Duodenal mucosa (tissue), 2 donors: ENCODE results near the gene BSCL2.

Experiments used
- H3K27ac ChIP-seq: one replicate; pipeline ENCODE4 v1.7.0; 2013; ENCODE audit warnings: low read depth, low read length
- H3K27me3 ChIP-seq, 2 donors: one replicate each; pipeline ENCODE4 v1.7.0; 2013; ENCODE audit warnings: low read length in 2 of 2, control low read depth in 1 of 2; ENCODE audit not compliant: insufficient read depth in 2 of 2, control insufficient read depth in 1 of 2
- H3K36me3 ChIP-seq, 2 donors: one replicate each; pipeline ENCODE4 v1.7.0; 2013; ENCODE audit warnings: low read length in 2 of 2, control low read depth in 1 of 2; ENCODE audit not compliant: insufficient read depth in 2 of 2, control insufficient read depth in 1 of 2
- H3K4me1 ChIP-seq, 2 donors: one replicate each; pipeline ENCODE4 v1.7.0; 2013; ENCODE audit warnings: low read length in 2 of 2, control low read depth in 1 of 2; ENCODE audit not compliant: insufficient read depth in 2 of 2, control insufficient read depth in 1 of 2
- H3K4me3 ChIP-seq, 2 donors: one replicate each; pipeline ENCODE4 v1.7.0; 2013; ENCODE audit warnings: low read length in 2 of 2, low read depth in 1 of 2
- H3K9ac ChIP-seq, 2 donors: one replicate each; pipeline ENCODE4 v1.7.0; 2013; ENCODE audit warnings: low read length in 2 of 2, low read depth in 1 of 2
- H3K9me3 ChIP-seq, 2 donors: one replicate each; pipeline ENCODE4 v1.7.0; 2013; ENCODE audit warnings: low read length in 2 of 2, control low read depth in 1 of 2; ENCODE audit not compliant: control insufficient read depth in 1 of 2

Gene BSCL2

DNA sequence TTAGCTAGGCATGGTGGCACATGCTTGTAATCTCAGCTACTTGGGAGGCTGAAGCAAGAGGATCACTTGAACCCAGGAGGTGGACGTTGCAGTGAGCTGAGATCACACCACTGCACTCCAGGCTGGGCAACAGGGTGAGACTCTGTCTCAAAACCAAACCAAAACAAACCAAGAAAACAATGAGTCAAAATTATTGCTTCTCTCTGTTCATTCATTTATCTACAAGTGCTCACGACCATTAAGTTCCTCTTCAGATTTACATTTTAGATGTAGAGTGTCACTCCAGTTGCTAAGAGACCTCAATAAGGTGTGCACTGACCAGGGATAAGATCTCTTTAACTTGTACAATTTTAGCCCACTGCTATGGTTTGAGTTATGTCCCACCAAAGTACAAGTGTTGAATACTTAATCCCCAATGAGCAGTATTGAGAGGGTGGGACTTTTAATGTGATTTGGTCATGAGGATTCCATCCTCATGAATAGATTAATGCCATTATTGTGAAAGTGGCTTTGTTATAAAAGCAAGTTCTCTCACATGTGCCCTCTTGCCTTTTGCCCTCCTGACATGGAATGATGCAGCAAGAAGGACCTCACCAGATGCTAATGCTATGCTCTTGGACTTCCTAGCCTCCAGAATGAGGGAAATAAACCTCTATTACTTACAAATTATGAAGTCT, 12.2 kb upstream of the BSCL2 start:
- Histone ChIP-seq H3K4me3 (no peak overlapping the region), H3K9ac (no peak overlapping the region), H3K9me3 (no peaks in the 10 kb centered on the region), H3K4me1 (peaks cover 16 to 21% of the 10 kb centered on the region in 2 donors), H3K27me3 (no peaks in the 10 kb centered on the region), H3K27ac (no peak overlapping the region), H3K36me3 (peaks cover 67 to 95% of the 10 kb centered on the region in 2 donors)

DNA sequence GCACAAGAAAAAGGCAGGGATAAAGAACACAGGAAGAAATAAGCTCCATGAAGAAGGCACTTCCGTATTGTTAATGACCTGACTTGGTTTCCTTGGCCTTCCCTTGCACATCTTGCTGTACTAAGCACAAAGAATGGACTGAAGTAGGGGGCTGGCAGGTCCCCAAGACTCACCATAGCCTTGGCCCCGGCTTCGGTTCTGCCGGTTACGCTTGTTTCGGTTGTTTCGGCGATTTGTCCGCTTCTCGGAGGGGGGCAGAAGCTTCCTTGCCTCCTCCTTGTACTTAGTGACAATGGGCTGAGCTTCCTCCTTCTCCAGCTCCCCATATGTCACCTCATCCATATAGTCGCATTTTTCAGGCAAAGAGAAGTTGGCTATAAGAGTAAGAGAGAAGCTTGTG, 9.6 kb upstream of the BSCL2 start:
- H3K4me1 ChIP-seq, result peaks cover 25 to 37% of the 10 kb centered on the region in 2 donors

DNA sequence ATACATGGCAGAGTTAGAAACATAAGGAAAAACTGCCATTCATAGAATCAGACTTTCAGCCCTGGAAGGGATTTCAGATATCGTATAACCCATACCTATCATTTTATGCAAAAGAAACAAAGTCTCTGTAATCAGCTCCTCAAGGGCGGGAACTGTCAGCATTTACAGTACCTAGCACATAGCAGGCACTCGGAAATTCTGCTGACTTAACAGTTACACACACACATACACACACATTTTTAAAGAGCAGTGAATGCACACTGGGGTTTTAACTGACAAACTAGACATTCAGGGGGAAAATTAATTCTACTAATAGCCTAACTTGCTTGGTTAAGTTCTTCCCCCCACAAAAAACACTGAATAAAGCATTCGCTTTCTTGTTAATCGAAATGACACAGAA, 9.0 kb upstream of the BSCL2 start:
- Histone ChIP-seq H3K27me3 (no peaks in the 10 kb centered on the region), H3K9me3 (no peaks in the 10 kb centered on the region), H3K4me3 (no peak overlapping the region), H3K27ac (no peak overlapping the region), H3K36me3 (peaks cover 65 to 81% of the 10 kb centered on the region in 2 donors), H3K4me1 (peaks cover 25 to 37% of the 10 kb centered on the region in 2 donors), H3K9ac (no peak overlapping the region)

More for the DNA sequence above, 9.6 kb upstream of the BSCL2 start:
- Histone ChIP-seq H3K27me3 (no peaks in the 10 kb centered on the region), H3K27ac (no peak overlapping the region), H3K36me3 (peaks cover 67 to 82% of the 10 kb centered on the region in 2 donors), H3K9me3 (no peaks in the 10 kb centered on the region), H3K9ac (no peak overlapping the region), H3K4me3 (no peak overlapping the region)

DNA sequence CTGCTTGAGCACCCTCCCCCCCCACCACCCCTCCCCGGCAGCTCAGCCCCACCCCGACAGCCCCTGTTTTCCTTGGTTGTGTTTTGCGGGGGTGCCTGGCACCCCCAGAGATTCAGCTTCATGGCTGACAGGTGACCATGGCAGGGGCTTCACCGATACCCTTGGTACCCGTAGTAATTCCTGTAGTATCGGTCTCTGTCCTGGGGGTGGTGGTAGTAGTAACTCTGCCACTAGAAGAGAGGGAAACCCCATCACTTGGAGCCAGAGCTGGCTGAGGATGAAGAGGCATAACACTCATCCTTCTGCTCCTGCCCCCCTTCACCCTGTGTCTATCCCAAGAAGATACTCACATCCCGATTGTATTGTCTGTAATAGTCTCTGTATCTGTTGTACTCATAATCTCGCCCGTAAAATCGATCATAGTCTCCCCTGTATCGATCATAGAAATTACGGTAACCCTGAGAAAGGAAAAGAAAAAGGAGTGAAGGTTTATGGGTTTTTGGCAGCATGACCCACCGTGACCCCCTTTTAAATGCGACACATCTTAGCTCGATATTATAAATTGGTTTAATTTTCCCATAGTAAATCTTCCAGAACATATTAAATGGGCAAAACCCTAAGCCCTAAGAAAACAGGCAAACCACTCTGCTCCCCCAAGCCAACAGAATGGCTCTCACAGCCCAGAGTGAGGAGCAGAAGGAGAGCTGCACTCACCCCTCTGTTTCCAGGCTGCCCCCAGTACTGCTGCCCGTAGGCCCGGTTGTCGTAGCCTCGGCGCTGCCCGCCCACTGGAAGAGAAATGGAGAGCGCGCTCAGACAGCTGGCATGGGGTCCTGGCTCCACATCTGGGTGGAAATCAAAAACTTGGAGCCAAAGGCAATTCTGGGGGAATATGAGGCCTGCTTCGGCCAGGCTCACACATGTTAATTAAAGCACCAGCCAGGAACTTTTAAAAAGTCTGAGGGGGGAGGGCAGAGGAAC, 8.2 kb upstream of the BSCL2 start:
- Histone ChIP-seq H3K9me3 (no peaks in the 10 kb centered on the region), H3K4me1 (peaks cover 27 to 40% of the 10 kb centered on the region in 2 donors), H3K9ac (no peak overlapping the region), H3K4me3 (no peak overlapping the region), H3K36me3 (peaks cover 64 to 78% of the 10 kb centered on the region in 2 donors), H3K27me3 (no peaks in the 10 kb centered on the region), H3K27ac (no peak overlapping the region)

DNA sequence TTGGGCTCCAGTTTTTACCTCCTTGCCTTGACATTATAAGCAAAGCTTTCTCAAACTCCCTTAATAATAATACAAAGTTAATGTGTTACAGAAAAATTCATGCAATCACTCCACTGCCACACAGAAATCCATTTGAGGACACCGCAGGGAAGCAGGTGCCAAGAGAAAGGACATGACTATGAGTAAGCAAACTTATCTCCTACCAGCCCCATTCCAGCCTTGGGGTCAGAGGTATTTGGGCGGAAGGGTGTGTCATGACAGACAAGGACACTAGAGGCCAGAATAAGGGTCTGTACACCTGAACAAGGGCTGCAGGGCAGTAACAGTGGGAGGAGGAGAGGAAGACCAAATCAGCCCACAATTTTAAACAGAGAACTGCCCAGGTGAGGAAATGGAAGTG, 6.1 kb upstream of the BSCL2 start:
- H3K9ac ChIP-seq, result peak overlapping the region; percentile 20 to 26
- no peaks in the 10 kb centered on the region for H3K27me3 ChIP-seq
- peak overlapping the region in 1 of 2 donors; percentile 20 for H3K4me3 ChIP-seq
- H3K27ac ChIP-seq, result peak overlapping the region; percentile 58
- peaks cover 41 to 54% of the 10 kb centered on the region in 2 donors for H3K4me1 ChIP-seq
- peaks cover 52 to 62% of the 10 kb centered on the region in 2 donors for H3K36me3 ChIP-seq
- no peaks in the 10 kb centered on the region for H3K9me3 ChIP-seq

DNA sequence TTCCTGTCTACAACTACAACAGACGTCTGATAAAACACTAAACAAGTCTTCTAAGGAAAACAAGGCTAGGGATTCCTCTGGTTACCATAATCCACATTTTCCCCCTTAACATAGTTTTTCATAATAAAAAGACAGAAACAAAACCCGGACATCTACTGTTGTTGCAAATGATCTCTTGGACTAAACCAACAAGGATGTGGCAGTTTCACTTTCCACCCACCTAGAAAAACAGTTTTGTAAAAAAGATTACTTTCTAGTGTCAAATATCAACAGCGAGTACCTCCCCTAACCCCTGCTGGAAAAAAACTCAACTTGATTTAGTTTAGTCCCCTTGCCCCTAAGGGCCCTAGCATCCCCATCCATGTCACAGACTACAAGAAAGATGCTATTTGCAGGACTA, 5.6 kb upstream of the BSCL2 start:
- Histone ChIP-seq H3K27me3 (no peaks in the 10 kb centered on the region), H3K9me3 (no peaks in the 10 kb centered on the region), H3K4me3 (peak overlapping the region in 1 of 2 donors; percentile 20), H3K4me1 (peaks cover 42 to 59% of the 10 kb centered on the region in 2 donors), H3K36me3 (peaks cover 50 to 57% of the 10 kb centered on the region in 2 donors), H3K27ac (no peak overlapping the region), H3K9ac (peak overlapping the region in 1 of 2 donors; percentile 20)

DNA sequence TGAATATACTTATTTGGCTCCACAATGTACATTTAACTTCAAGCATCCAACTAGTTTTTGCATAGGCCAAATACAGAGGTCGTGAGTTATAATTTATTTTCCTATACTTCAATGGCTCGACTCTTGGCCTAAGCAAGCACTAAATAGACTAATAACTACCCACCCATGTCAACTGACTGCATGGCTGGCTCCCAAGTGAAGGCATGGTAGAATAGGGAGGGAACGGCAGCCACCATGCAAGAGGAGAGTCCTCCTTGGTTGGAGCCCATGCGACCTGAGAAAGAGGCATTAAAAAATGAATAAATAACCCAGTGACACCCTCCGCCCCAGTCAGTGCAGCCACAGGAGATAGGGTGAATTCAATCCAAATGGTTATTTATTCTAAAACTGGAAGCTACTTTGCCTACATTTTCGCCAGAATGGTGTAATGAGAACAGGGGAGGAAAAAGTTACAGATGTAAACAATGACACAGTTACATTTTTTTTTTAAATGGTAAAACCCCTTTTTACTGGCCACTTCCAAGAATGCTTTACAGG, 5.1 kb upstream of the BSCL2 start:
- Histone ChIP-seq H3K4me1 (peaks cover 42 to 59% of the 10 kb centered on the region in 2 donors), H3K4me3 (no peak overlapping the region), H3K27ac (no peak overlapping the region), H3K9me3 (no peaks in the 10 kb centered on the region), H3K36me3 (peaks cover 49 to 52% of the 10 kb centered on the region in 2 donors), H3K9ac (peak overlapping the region in 1 of 2 donors; percentile 20), H3K27me3 (no peaks in the 10 kb centered on the region)

DNA sequence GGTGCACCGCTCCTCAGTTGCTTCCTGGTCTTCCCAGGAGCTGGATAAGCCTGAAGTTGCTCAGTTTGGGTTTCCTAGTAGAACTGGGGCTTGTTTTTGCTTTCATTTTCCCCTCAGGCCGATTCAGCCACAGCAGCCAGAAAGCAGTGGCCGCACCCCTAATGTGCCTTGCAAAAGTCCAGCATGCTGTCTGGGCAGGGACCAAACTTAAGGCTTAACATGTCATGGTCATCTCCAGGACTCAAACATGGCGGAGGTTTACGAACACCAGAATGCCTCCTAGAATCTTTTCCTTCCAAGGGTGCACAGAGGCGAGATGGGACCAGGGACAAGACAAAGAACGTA, 2.7 kb upstream of the BSCL2 start:
- Histone ChIP-seq H3K36me3 (peaks cover 26 to 29% of the 10 kb centered on the region in 2 donors), H3K4me3 (peak overlapping the region; percentile 79 to 89), H3K9me3 (no peaks in the 10 kb centered on the region), H3K27me3 (no peaks in the 10 kb centered on the region), H3K27ac (peak overlapping the region; percentile 94), H3K4me1 (peaks cover 54 to 64% of the 10 kb centered on the region in 2 donors), H3K9ac (peak overlapping the region; percentile 78 to 90)

DNA sequence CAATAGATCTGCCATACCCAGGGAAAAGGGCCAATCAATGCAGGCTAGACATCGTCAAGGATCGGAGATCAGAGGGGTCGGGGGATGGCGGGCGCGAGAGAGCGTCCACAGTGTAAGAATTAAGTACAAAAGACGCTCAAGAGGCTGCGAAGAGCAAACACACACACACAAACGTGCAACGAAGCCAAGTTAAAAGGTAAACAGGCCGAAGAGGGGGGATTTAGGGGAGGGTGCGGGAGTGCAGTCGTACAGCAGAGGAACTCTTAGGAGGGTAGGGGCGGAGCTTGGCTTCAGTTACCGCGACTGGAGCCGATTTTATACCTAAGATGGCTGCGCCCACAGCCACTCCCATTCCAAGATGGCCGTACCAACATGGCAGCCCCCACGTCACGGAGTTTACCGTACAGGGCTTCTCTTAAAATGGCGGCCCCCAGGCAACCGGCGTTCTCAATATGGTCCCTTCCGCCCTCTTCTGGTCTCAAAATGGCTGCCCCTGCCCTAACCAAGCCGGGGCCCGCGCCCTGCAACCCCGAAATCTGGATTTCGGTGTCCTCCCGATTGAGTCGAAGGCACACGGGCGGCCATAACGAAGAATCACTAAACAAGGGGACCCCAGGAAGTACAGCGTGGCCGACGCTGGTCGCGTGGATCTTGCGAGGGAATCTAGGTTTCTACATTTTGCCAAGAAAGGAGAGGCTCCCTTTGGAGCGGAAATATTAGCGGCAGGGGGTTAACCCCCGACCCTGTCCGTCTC, 2.2 kb upstream of the BSCL2 start:
- no peaks in the 10 kb centered on the region for H3K9me3 ChIP-seq
- no peaks in the 10 kb centered on the region for H3K27me3 ChIP-seq
- peaks cover 21 to 24% of the 10 kb centered on the region in 2 donors for H3K36me3 ChIP-seq
- peaks cover 51 to 64% of the 10 kb centered on the region in 2 donors for H3K4me1 ChIP-seq
- H3K9ac ChIP-seq, result peak overlapping the region; percentile 78 to 90
- H3K4me3 ChIP-seq, result peak overlapping the region; percentile 79 to 89
- peak overlapping the region; percentile 94 for H3K27ac ChIP-seq
